Renal pelvis (tissue), 4 donors: ENCODE results near the gene APOO. TPM values are rescaled to one million over a fixed set of nuclear protein-coding genes. Genes with fewer than 3 reads are reported as not detected.
A peak's percentile ranks its signal among the peaks of the same experiment; 100 is the strongest.
"Not testable (repeated sequence)": the region's sequence is repeated elsewhere in the genome, so short reads cannot be mapped to it uniquely, and the experiment has no call there.

ENCODE experiments used
- DNase-seq: peaks from one replicate; pipeline ENCODE4 v3.0.0-alpha.2; 2013
- polyA plus RNA-seq, 3 donors: library from polyadenylated mRNA; unstranded; fragments of 120-200 nt; gene quantifications; one replicate each; pipeline ENCODE4 v1.2.1, GENCODE V29; 2013; ENCODE audit not compliant: insufficient read length in 3 of 3

APOO gene
- polyA plus RNA-seq, 3 donors = 32.7 to 36.8 (median 34.7) TPM

GRCh38 chrX:23871905-23872546 is 35.7 kb downstream of the APOO start:
- no peak for DNase-seq

- no peak for DNase-seq
Measured at GRCh38 chrX:23870041-23870440, 37.7 kb downstream of the APOO start.

- DNase-seq = no peak
Measured at GRCh38 chrX:23864742-23865326, 42.9 kb downstream of the APOO start.

- not testable (repeated sequence) for DNase-seq
Measured at GRCh38 chrX:23861952-23862351, 45.8 kb downstream of the APOO start.

- no peak for DNase-seq
Measured at GRCh38 chrX:23861215-23861896, 46.4 kb downstream of the APOO start.

- not testable (repeated sequence) for DNase-seq
Measured at GRCh38 chrX:23859238-23859637, 48.5 kb downstream of the APOO start.

- DNase-seq = no peak
Measured at GRCh38 chrX:23857935-23858334, 49.8 kb downstream of the APOO start.

GRCh38 chrX:23857363-23857762 is 50.4 kb downstream of the APOO start:
- no peak for DNase-seq

GRCh38 chrX:23855569-23855968 is 52.2 kb downstream of the APOO start:
- DNase-seq = no peak

GRCh38 chrX:23854945-23855344 is 52.8 kb downstream of the APOO start:
- DNase-seq = no peak

- no peak for DNase-seq
Measured at GRCh38 chrX:23854122-23854521, 53.6 kb downstream of the APOO start.

- no peak for DNase-seq
Measured at GRCh38 chrX:23851544-23851943, 56.2 kb downstream of the APOO start.

GRCh38 chrX:23849241-23849640 is 58.5 kb downstream of the APOO start:
- DNase-seq = no peak

GRCh38 chrX:23845351-23845817 is 62.4 kb downstream of the APOO start:
- DNase-seq = no peak

- peak; percentile 14 for DNase-seq
Measured at GRCh38 chrX:23844502-23845138, 63.1 kb downstream of the APOO start.

- DNase-seq = no peak
Measured at GRCh38 chrX:23841847-23842522, 65.8 kb downstream of the APOO start.

- no peak for DNase-seq
Measured at GRCh38 chrX:23840674-23841073, 67.1 kb downstream of the APOO start.

- no peak for DNase-seq
Measured at GRCh38 chrX:23838953-23839352, 68.8 kb downstream of the APOO start.

GRCh38 chrX:23832721-23833120 is 75.0 kb downstream of the APOO start:
- no peak for DNase-seq

- DNase-seq = no peak
Measured at GRCh38 chrX:23828881-23829280, 78.9 kb downstream of the APOO start.

- DNase-seq = no peak
Measured at GRCh38 chrX:23826653-23827052, 81.1 kb downstream of the APOO start.

- no peak for DNase-seq
Measured at GRCh38 chrX:23826216-23826615, 81.5 kb downstream of the APOO start.
